HG02678 (cell line): Measurements from ENCODE around the gene VPS52.
A peak's percentile ranks its signal among the peaks of the same experiment; 100 is the strongest.
"Not testable (repeated sequence)": the region's sequence is repeated elsewhere in the genome, so short reads cannot be mapped to it uniquely, and the experiment has no call there.

Experiments
- ATAC-seq: cut with Tn5 transposase; IDR thresholded peaks from one replicate; pipeline ENCODE4 v1.9.1; 2021; ENCODE audit warnings: mild to moderate bottlenecking, moderate library complexity; ENCODE audit not compliant: unreplicated experiment

The VPS52 gene

DNA sequence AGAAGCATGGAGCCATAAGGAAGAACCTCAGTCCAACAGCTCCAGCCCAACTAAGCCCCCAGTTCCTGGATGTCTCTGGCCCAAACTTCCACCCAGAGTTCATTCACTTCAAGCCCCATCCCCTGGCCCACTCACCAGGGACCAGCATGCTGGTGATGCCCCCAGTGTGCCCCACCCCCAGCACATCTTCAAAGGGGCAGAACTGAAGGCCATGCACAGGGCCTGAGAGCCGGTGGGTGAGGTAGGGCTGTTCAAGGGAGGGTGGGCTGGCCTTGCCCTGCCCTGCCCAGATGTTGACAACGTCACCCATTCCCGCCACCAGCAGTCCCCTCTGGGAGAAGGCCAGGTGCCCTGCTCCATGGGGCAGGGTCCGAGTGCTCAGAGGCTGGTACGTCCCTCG lies 8.9 kb upstream of the VPS52 start:
- ATAC-seq: no peak

DNA sequence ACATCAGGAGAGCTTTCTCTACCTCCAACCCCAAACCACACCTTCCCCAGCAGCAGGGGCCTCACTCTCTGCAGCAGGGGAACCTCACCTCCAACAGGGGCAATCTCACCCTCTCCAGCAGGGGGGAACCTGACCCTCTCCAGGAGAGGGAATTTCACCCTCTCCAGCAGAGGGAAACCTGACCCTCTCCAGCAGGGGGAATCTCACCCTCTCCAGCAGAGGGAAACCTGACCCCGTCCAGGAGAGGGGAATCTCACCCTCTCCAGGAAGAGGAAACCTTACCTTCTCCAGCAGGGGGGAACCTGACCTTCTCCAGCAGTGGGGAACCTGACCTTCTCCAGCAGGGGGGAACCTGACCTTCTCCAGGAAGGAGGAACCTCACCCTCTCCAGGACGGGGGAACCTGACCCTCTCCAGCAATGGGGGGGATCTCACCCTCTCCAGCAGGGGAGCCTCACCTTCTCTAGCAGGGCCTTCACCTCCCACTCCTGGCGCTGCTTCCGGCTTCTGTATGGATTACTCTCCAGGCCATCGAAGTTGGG lies 8.4 kb upstream of the VPS52 start:
- no peak for ATAC-seq

DNA sequence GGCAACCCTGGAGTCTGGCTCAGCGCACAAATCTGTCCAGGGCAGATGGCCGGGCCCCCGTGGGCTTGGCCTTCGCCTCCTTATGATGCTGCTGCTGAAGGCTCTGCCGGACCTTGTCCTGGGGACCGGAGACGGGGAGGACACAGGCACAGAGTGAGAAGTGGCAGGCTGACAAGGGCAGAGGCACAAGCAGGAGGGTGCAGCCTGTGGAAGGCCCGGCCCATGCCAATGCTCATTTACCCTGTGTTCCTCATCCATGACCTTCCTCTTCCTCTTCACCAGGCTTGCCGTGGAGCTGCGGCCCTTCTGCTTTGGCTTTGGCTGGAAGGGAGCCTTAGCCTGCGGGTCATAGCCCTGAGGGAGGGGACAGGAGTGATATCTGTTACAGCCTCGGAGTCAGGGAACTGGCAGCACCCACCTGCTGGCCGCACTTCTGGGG lies 7.6 kb upstream of the VPS52 start:
- ATAC-seq: no peak

DNA sequence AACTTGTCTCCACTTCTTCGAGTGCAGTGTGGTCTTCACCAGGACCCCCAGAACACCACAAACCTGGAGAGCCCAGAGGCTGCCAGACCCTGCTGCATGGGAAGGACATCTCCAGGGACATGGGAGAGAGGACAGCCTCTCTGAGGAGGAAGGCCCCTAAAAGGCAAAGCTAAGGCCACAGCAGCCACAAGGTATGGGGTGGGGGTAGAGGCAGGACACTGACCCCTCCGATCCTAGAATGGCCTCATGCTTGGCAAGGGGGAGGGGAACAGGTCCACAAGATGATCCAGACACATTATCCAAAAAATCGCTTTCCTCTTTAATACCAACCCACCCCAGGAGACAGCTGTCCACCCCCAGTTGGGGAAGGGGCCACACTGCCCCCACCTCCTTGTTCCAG lies 7.1 kb upstream of the VPS52 start:
- ATAC-seq: no peak

DNA sequence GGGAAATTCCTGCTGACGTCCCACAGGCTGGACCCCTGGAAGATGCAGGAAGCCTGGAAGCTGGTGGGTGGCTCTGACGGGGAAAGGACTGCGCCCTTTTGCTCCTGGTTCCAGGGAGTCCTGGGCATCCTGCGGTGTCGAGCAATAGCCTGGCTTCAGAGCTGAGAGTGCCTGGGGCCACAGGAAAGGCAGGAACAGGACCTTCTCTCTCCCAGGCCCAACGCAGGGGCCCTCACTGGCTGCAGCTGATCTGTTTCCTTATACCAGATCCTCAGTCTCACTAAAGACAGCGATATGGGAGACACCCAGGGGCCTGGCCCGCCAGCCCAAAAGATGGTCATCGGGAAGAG lies 6.7 kb upstream of the VPS52 start:
- ATAC-seq: no peak

DNA sequence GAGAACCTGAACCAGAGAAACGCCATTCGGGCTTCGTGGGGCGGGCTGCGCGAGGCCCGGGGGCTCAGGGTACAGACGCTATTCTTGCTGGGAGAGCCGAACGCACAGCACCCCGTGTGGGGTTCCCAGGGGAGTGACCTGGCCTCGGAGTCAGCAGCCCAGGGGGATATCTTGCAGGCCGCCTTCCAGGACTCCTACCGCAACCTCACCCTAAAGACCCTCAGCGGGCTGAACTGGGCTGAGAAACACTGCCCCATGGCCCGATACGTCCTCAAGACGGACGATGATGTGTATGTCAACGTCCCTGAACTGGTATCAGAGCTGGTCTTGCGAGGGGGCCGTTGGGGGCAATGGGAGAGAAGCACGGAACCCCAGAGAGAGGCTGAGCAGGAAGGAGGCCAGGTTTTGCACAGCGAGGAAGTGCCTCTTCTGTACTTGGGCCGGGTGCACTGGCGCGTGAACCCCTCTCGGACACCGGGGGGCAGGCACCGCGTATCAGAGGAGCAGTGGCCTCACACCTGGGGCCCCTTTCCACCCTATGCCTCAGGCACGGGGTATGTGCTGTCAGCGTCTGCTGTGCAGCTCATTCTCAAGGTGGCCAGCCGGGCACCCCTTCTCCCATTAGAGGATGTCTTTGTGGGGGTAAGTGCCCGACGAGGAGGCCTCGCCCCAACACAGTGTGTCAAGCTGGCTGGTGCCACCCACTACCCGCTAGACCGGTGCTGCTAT lies 6.2 kb upstream of the VPS52 start:
- ATAC-seq: no peak

DNA sequence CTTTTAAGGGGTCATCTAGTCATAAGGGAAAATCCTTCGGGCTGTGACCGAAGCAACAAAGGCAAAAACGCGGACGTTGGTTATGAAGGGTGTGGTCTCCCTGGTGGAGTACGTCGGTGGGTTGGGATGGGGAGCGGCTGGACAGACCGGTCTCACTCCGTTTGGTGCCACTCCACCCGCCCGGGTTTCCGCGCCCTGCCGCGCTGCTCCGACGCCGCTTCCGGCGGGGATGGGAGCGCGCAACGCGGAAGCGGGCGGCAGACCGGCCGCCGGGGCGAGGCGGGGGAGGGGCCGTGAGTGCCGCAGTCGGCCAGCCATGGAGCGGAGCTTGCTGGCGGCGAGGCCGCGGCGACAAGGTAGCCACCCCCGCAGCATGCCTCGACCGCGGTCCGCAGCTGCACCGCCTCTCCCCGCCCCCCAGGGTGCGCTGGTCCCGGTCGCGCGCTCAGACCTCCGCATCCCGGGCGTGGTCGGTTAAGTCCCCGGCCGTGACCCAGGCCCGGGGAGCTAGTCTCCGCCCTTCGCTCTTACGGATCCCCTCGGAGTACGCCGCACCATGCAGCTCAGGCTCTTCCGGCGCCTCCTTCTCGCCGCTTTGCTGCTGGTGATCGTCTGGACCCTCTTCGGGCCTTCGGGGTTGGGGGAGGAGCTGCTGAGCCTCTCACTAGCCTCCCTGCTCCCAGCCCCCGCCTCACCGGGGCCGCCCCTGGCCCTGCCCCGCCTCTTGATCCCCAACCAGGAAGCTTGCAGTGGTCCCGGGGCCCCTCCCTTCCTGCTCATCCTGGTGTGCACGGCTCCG lies 5.4 kb upstream of the VPS52 start, which contains the start of gene B3GALT4:
B3GALT4 (plus strand) TSS at position 260 of the 799 bp plus-strand sequence; CDS start at position 557, 297 bp downstream.
- peak; percentile 69 for ATAC-seq

DNA sequence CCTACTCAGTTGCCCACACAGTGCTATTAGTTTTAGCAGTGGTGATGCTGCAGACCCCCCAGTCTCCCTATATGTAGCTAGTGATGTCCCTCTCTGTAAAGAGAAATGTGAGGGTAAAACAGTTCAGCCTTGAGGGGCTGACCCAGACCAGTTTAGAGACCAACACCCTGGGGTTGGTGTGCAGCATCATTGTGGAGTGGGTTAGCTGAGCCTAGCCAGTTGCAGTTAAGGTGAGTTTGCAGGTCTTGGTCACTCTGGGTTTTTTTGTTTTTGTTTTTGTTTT lies 4.8 kb upstream of the VPS52 start:
- no peak for ATAC-seq

DNA sequence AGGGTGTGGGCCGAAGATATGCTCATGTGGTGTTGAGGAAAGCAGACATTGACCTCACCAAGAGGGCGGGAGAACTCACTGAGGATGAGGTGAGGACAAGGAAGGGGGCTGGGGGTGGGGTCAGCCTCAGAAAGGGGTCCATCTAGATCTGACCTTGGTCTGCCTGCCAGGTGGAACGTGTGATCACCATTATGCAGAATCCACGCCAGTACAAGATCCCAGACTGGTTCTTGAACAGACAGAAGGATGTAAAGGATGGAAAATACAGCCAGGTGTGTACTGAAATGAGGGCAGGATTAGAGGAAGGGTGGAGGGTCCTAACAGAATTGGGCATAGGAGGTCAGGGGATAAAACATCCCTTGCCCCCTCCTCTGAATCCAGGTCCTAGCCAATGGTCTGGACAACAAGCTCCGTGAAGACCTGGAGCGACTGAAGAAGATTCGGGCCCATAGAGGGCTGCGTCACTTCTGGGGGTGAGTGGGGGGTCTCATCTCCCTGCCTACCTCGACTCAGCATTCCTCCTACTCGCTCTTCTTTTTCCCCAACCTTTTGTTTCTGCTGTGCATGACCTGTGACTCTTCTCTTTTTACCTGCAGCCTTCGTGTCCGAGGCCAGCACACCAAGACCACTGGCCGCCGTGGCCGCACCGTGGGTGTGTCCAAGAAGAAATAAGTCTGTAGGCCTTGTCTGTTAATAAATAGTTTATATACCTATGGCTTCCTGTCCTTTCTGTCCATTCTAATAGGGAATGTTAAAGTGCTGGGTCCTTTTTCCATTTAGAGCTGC lies 4.3 kb upstream of the VPS52 start:
- ATAC-seq: not testable (repeated sequence)

DNA sequence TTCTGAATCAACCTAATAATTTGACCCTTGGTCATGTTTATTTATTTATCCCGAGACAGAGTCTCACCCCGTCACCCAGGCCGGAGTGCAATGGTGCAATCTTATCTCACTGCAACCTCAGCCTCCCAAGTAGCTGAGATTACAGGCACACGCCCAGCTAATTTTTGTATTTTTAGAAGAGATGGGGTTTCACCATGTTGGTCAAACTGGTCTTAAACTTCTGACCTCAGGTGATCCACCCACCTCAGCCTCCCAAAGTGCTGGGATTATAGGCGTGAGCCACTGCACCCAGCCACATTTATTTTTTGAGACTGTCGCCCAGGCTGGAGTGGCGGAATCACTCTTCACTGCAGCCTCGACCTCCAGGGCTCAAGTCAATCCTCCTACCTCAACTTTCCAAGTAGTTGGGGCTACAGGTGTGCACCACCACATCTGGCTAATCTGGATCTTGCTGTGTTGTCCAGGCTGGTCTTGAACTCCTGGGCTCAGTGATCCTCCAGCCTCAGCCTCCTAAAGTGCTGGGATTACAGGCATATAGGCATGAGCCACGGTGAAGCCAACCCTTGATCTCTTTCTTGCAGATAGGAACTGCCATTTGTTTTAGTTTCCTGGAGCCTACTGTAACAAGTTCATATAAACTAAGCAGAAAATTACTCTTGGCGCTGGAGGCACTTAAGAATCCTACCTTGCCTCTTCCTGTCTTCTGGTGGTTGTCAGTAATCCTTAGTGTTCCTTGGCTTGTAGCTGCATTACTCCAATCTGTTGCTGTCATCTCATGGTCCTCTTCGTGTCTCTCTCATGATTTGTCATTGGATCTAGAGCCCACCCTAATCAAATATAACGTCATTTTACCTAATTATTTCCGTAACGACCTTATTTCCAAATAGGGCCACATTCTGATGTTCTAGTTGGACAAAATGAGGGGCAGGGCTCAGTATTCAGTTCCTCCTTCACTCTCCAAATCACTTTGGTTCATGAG lies 2.5 kb upstream of the VPS52 start:
- no peak for ATAC-seq

DNA sequence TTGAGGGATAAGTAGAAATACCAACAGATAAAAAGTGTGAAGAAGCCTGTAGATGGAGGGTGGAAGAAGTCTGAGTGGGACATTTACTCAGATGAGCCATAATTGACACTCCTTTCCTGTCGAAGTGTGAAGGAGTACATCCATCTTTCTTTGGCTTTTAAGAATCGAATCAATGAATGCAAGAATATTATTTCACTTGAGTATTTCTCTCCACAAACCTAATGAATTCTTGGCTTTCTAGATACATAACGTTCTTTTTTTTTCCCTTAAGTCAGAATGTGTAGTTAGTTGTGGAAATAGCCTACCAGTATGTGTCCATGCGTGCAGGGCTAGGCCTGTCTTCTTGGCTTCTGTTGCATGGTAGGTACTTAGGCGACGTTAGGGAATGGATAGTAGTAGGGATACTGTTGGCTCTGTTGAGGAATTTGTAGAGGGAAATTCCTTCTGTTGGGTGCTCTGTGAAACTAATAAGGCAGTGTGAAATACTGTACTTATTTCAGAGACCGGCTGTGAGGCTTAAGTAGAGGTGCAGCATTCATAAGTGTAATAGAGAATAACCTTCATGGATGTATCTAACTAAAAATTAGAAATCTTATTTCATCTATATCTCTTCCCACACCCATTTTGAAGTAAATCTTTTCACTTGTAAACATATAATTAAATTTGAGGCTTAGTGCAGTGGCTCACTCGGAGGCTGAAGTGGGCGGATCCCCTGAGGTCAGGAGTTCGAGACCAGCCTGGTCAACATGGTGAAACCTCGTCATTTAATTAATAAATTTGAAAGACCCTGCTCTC lies 1.6 kb upstream of the VPS52 start:
- ATAC-seq: no peak

DNA sequence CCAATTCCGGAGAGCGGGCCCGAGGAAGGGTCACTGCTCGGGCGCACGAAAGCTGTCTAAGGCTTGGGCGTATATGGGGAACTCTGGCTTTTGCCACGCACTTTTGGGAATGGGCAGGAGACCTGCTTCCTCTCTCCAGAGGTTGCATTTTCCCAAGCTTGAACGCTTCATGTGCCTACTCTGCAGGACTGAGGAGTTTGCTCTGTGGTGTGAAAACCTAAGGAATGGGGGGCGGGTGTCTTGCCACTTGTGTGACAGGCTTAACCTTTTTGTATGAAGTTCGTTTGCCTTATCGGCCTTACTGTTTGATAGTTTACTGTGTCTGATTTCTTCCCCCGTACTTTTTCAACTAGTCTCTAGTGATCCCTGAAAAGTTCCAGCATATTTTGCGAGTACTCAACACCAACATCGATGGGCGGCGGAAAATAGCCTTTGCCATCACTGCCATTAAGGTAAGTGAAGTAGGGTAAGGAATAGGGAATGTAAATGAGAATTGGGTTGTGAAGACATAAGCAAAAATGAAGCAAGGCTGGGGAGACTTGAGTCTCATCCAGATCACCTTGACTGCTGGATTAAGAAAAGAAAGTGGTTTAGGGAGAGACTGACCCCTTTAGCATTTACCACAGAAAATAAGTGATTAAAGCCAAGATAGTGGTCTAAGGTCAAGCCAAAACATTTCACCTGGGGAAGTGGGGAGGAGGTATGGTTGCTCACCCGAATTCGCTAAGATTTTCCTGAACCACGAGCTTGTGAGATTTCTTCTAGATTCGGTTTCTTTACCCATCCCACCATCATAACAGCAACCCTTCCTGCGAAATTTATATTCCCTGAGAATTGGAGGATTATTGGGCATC lies 826 bp upstream of the VPS52 start:
- no peak for ATAC-seq

DNA sequence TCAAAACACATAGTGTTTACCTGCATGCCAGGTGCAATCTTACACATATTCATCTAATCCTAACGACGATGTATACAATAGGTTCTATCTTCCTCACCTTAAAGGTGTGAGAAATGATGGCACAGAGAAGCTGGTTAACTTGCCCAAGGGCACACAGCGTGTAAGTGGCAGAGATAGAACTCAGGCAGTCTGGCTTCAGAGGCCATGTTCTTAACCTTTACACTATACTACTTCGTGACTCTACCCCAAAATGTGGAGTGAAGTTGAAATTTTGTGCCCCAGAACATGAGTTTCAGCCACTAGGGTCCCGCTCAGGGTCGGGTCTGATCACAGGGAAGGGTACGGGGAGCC lies 584 bp downstream of the VPS52 start:
- peak; percentile 8 for ATAC-seq

DNA sequence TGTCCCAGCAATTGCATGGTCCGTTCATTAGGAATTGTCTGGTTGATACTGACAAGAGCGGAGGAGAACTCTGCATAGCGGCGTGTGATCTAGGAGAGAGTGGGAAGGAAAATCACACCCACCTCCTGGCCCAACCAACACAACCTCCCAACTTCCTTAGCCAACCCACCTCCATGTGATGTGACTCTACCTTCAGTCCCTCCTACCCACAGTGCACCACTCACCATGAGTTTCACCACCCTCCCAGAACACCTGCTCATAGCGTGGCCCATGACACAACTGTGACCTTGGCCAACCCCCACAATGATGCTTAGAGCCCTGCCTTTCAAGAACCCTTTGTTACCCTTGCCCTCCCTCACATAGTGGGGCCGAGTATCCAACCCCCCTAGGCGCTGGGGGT lies 7.7 kb downstream of the VPS52 start:
- no peak for ATAC-seq

DNA sequence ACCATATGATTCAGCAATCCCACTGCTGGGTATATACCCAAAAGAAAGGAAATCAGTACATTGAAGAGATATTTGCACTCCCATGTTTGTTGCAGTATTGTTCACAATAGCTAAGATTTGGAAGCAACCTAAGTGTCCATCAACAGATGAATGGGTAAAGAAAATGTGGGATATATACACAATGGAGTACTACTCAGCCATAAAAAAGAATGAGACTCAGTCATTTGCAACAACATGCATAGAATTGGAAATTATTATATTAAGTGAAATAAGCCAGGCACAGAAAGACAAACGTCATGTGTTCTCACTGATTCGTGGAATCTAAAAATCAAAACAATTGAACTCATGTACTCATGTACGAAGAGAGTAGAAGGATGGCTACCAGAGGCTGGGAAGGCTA lies 9.2 kb downstream of the VPS52 start:
- not testable (repeated sequence) for ATAC-seq

DNA sequence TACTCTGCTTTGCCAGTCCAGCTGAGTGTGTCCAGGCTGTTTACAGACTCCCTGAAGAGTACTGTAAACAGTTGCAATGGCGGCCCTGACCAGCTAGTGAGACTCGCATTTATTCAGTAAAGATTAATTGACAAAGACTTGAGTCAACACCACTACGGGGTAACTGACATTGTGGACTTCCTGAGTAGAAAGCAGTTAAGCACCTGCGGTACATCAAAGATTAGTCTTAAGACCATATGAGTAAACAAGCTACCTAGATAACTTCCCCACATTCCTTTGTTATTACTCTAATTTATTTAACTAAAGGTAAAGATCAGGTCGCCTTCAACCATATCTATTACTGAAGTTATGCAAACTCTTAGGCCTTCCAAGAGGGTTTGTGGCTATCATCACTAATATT lies 12.6 kb downstream of the VPS52 start:
- ATAC-seq: no peak

DNA sequence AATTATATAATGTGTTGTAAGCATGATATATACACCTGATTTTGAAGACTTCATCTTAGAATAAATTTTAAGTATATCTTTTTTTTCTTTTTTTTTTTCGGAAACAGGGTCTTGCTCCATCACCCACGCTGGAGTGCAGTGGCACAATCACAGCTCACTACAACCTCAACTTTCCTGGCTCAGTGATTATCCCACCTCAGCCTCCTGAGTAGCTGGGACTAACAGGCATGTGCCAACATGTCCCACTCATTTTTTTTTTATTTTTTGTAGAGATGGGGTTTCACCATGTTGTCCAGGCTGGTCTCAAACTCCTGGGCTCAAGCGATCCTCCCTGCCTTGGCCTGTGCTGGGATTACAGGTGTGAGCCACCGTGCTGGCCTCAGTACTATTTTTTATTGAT lies 17.1 kb downstream of the VPS52 start:
- no peak for ATAC-seq

DNA sequence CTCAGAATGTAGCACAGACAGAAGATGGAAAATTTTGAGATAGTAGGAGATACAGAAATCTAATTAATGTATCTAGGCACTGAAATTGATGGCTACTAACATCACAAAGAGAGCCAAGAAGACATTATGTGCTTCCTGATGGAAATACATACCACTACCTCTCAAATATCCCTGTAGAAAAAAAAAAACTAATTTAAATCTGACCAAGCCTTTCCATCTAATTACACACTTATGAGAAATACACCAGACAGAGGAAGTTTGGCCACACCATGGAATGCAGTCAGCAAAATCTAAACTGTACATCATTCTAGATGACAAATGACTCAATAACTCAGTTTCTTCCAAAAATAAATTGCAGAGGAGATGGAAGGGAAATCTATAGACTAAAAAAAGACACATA lies 18.9 kb downstream of the VPS52 start:
- ATAC-seq: no peak
